ENCODE measurements around the gene PPP1R3E. TPM values are rescaled to one million over a fixed set of nuclear protein-coding genes. Genes with fewer than 3 reads are reported as not detected.
"Not testable (repeated sequence)": the region's sequence is repeated elsewhere in the genome, so short reads cannot be mapped to it uniquely, and the experiment has no call there.

PPP1R3E gene
- 8.0 TPM for total RNA-seq
- long read RNA-seq, partial matches to known transcripts, result 0 of 1 reads
- long read RNA-seq, other reads (novel, unspliced or antisense), result 0 of 1 reads

GRCh38 chr14:23302290-23303225, at the start of gene PPP1R3E:
Gene PPP1R3E, minus strand, starts transcription at chr14:23302859. Its CDS starts 283 bp downstream, at chr14:23302576.
- peak; percentile 92 for DNase-seq (ENCODE audit: low spot score)

GRCh38 chr14:23351681-23352505, 49.2 kb upstream of the PPP1R3E start:
- DNase-seq (ENCODE audit: low spot score), result peak; percentile 82

GRCh38 chr14:23349156-23349845, 46.6 kb upstream of the PPP1R3E start:
- no peak for DNase-seq (ENCODE audit: low spot score)

GRCh38 chr14:23348297-23348655, 45.6 kb upstream of the PPP1R3E start:
- DNase-seq (ENCODE audit: low spot score), result no peak

GRCh38 chr14:23347406-23348296, 45.0 kb upstream of the PPP1R3E start:
- DNase-seq (ENCODE audit: low spot score), result no peak

- DNase-seq (ENCODE audit: low spot score), result peak; percentile 87
Measured at GRCh38 chr14:23346693-23347405, 44.2 kb upstream of the PPP1R3E start.

- DNase-seq (ENCODE audit: low spot score), result no peak
Measured at GRCh38 chr14:23345987-23346692, 43.5 kb upstream of the PPP1R3E start.

GRCh38 chr14:23344481-23344880, 41.8 kb upstream of the PPP1R3E start:
- DNase-seq (ENCODE audit: low spot score), result no peak

- DNase-seq (ENCODE audit: low spot score), result no peak
Measured at GRCh38 chr14:23339506-23340268, 37.0 kb upstream of the PPP1R3E start.

- no peak for DNase-seq (ENCODE audit: low spot score)
Measured at GRCh38 chr14:23335623-23336022, 33.0 kb upstream of the PPP1R3E start.

- no peak for DNase-seq (ENCODE audit: low spot score)
Measured at GRCh38 chr14:23327947-23328744, 25.5 kb upstream of the PPP1R3E start.

GRCh38 chr14:23326491-23327332, 24.1 kb upstream of the PPP1R3E start:
- DNase-seq (ENCODE audit: low spot score), result no peak

- DNase-seq (ENCODE audit: low spot score), result not testable (repeated sequence)
Measured at GRCh38 chr14:23325746-23326145, 23.1 kb upstream of the PPP1R3E start.

GRCh38 chr14:23324993-23325392, 22.3 kb upstream of the PPP1R3E start:
- no peak for DNase-seq (ENCODE audit: low spot score)

- DNase-seq (ENCODE audit: low spot score), result no peak
Measured at GRCh38 chr14:23324455-23324846, 21.8 kb upstream of the PPP1R3E start.

GRCh38 chr14:23323838-23324454, 21.3 kb upstream of the PPP1R3E start:
- no peak for DNase-seq (ENCODE audit: low spot score)
